ENCODE results near the gene NPW.
A peak's percentile ranks its signal among the peaks of the same experiment; 100 is the strongest.

Gene NPW

DNA sequence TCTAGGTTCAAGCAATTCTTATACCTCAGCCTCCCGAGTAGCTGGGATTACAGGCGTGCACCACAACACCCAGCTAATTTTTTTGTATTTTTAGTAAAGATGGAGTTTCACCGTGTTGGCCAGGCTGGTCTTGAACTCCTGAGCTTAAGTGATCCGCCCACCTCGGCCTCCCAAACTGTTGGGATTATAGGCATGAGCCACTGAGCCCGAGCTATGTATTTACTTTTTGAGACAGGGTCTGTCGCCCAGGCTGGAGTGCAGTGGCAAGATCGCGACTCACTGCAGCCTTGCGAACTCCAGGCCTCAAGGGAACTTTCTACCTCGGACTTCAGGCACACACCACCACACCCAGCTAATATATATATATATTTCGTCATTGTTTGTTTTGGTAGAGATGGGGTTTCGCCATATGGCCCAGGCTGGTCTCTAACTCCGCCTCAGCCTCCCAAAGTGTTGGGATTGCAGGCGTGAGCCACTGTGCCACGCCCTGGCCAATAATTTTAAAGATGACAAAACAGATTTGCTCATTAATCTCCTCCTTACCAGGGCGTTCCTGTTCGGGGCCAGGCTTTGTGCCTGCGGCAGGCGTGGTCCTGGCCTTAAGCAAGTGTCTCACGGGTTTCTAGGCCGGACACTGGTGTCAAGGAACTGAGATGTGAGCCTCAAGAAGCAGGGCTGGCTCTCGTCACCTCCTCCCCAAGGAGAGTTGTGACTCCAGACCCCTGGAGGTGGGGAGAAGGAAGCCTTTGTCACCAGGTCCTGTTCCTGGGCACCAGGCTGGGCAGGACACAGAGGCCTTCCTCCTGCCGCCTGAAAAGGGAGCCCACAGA, 4.3 kb upstream of the NPW start:
- peak in 1 of 2 donors; percentile 70 for DNase-seq (ENCODE audit: low read depth in 2 of 2)
- TF ChIP-seq, protein P1, sequence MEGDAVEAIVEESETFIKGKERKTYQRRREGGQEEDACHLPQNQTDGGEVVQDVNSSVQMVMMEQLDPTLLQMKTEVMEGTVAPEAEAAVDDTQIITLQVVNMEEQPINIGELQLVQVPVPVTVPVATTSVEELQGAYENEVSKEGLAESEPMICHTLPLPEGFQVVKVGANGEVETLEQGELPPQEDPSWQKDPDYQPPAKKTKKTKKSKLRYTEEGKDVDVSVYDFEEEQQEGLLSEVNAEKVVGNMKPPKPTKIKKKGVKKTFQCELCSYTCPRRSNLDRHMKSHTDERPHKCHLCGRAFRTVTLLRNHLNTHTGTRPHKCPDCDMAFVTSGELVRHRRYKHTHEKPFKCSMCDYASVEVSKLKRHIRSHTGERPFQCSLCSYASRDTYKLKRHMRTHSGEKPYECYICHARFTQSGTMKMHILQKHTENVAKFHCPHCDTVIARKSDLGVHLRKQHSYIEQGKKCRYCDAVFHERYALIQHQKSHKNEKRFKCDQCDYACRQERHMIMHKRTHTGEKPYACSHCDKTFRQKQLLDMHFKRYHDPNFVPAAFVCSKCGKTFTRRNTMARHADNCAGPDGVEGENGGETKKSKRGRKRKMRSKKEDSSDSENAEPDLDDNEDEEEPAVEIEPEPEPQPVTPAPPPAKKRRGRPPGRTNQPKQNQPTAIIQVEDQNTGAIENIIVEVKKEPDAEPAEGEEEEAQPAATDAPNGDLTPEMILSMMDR (IDR thresholded peaks at IDR 0.05; ENCODE audit: low read depth, low read length): no peak
- H3K4me3 ChIP-seq (replicated peaks in 1 of 2; ENCODE audit: low read depth in 2 of 2, low read length in 2 of 2): no peak overlapping the region

DNA sequence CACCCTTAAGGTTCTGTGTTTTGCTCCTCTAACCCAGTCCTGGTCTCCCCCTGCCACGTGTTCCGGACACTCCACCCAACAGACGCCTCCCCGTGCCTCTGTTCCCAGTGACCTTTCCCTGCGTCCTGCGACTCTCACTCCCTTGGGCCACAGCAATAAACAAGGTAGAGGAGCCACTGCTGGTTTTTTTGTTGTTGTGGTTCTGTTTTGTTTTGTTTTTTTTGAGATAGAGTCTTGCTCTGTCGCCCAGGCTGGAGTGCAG, 3.7 kb upstream of the NPW start:
- DNase-seq (ENCODE audit: low read depth in 2 of 2): no peak
- TF ChIP-seq, protein P1 (IDR thresholded peaks at IDR 0.05; ENCODE audit: low read depth, low read length): no peak

DNA sequence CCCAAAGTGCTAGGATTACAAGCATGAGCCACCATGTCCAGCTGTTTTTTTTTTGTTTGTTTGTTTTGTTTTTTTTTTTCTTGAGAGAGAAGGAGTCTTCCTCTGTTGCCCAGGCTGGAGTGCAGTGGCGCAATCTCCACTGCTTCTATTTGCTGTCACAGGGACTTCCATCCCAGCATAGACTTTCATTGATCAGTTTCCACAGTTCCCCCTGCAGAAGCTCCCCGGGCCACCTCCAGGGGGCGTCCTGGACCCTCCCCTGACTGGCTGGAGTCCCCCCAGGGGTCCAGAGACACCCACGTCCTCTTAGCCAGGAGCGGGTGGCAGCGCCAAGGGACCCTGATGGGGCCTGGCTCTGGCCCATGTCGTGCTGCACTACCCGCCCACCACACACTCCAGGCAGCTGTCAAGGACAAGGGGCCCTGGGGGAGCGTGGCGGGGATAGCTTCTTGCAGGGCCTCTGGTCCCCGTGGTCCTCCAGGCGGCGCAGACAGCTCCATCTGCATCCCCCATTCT, 3.1 kb upstream of the NPW start:
- H3K4me3 ChIP-seq (replicated peaks in 1 of 2; ENCODE audit: low read depth in 2 of 2, low read length in 2 of 2): no peak overlapping the region
- DNase-seq (ENCODE audit: low read depth in 2 of 2): no peak
- TF ChIP-seq, protein P1 (IDR thresholded peaks at IDR 0.05; ENCODE audit: low read depth, low read length): peak; percentile 47

More for the DNA sequence above, 3.7 kb upstream of the NPW start:
- no peak overlapping the region for H3K4me3 ChIP-seq (replicated peaks in 1 of 2; ENCODE audit: low read depth in 2 of 2, low read length in 2 of 2)

DNA sequence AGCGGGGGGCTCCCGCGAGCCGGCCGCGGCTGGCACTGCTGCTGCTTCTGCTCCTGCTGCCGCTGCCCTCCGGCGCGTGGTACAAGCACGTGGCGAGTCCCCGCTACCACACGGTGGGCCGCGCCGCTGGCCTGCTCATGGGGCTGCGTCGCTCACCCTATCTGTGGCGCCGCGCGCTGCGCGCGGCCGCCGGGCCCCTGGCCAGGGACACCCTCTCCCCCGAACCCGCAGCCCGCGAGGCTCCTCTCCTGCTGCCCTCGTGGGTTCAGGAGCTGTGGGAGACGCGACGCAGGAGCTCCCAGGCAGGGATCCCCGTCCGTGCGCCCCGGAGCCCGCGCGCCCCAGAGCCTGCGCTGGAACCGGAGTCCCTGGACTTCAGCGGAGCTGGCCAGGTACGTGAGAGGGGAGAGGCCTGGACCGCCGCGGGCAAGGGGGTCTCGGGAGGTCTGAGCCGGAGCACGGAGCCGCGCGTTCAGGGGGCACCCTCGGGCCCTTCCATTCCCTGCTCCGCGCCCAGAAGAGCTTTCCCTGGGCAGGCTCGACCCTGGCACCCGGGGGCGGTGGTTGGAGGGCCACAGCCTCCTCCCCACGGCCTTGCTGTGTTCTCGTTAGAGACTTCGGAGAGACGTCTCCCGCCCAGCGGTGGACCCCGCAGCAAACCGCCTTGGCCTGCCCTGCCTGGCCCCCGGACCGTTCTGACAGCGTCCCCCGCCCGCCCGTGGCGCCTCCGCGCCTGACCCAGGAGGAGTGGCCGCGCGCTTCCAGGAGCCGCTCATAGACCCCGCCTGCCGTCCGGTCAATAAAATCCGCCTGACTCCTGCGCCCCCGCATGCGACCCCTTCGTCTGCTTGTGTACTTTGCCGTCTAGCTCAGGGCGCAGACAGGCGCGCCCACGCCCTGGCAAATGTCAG, 591 bp downstream of the NPW start:
- DNase-seq (ENCODE audit: low read depth in 2 of 2): peak in 1 of 2 donors; percentile 9
- TF ChIP-seq, protein P1 (IDR thresholded peaks at IDR 0.05; ENCODE audit: low read depth, low read length): no peak
- H3K4me3 ChIP-seq (replicated peaks in 1 of 2; ENCODE audit: low read depth in 2 of 2, low read length in 2 of 2): no peak overlapping the region

DNA sequence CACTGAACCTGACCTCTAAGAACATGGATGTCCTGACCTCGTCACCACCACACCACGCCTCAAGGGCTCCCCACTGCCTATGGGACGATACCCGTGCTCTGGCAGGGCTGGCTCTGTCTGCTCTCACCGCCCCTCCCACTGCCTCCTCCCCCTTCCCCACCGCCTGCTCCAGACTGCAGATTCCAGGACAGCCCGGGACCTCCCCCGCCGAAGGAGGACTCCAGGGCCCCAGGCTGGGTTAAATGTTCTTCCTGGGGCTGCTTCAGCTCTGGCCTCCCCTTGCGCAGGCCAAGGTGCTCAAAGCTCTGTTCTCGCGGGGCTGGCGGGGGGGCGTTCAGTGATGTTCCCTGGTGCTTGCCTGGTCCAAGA, 3.1 kb downstream of the NPW start:
- DNase-seq (ENCODE audit: low read depth in 2 of 2): peak in 1 of 2 donors; percentile 68
- TF ChIP-seq, protein P1 (IDR thresholded peaks at IDR 0.05; ENCODE audit: low read depth, low read length): no peak

DNA sequence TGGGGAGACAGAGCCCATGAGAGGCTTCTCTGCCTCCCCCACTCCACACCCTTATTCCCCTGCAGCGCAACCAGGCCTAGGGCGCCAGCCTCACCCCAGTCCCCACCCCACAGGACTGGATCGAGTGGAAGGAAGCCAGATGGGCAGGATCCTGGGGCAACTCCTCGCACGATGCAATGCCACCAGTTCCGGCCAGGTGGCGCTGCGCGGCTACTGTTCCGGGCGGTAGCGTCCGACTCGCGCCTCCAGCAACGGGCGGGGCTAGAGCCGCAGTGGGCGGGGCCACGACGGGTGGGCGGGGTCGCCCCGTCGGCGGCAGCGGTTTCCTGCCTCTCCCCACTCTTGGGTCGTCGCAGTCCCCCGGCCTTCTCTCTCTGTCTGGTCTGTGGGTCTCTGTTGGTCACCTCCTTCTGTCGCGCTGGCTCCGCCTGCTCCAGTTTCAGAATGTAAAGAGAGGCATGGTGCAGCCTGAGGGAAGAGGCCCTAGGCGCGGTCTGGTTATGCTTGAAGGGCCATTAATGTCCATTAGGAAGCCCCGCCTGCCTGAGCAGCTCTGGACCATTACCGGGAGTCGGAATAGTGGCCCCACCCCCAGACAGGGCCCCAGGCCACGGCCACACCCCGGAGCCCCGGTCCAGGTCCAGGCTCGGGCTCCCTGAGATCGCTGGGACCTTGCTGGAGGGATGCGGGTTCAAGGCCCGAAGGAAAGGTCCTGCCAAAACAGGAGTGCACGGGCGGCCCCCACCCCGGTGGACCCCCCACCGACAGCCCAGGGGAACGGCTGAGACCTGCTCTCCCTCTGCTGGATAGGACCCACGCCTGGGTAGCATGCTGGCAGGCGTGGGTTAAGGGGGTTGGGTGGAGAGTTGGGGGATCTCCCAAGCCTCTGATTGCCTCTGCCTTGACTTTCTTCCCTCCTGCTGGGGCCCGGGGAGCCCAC, 3.8 kb downstream of the NPW start:
- H3K4me3 ChIP-seq (replicated peaks in 1 of 2; ENCODE audit: low read depth in 2 of 2, low read length in 2 of 2): peak overlapping the region; percentile 21 to 36

More for the DNA sequence above, 3.1 kb downstream of the NPW start:
- peak overlapping the region; percentile 21 to 36 for H3K4me3 ChIP-seq (replicated peaks in 1 of 2; ENCODE audit: low read depth in 2 of 2, low read length in 2 of 2)

More for the DNA sequence above, 3.8 kb downstream of the NPW start:
- TF ChIP-seq, protein P1 (IDR thresholded peaks at IDR 0.05; ENCODE audit: low read depth, low read length): peak; percentile 91
- peak; percentile 87 to 90 for DNase-seq (ENCODE audit: low read depth in 2 of 2)

All from cardiac fibroblast (primary cell).